ENCODE measurements around the gene OR13J1.

The OR13J1 gene

DNA sequence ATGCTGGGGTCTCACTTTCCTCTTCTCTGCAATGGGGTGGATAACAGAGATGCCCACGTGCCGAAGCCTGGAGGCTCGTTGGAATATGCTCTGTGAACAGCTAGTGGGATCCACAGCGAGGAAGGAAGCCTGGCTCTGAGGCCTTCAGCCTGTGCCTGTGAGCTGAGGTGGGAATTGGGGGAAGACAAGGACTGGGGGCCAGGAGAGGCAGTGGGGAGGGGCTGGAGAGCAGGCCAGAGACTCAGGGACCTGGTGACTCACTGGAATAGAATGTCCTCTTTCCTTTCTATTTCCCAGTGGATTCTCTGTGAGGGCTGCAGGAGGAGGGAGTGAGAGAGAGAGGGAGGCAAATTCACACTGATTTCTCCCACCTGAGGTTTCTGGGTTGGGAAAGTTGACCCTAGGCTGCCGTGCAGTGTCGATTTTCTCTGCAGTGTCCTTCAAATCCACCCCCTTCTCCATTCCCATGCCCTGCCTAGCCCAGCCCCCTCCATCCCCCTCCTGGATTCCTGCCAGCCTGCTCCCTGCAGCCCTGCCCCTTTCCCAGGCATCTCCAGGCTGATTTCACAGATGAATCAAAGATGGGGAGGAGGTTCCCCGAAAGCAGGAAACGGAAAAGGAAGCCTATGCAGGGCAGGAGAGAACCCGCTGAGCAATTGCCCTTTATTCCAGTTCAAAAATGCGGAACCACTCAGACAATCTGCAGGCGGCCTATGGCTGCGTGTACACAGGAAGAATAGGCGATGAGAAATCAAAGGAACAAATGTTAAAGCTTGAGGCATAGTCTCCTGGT is 37.7 kb upstream of the OR13J1 start:
- peak overlapping the region; percentile 49 for H3K4me3 ChIP-seq (ENCODE audit: low read length)
- DNase-seq (ENCODE audit: low read depth) = peak; percentile 86
- TF ChIP-seq, protein P1, sequence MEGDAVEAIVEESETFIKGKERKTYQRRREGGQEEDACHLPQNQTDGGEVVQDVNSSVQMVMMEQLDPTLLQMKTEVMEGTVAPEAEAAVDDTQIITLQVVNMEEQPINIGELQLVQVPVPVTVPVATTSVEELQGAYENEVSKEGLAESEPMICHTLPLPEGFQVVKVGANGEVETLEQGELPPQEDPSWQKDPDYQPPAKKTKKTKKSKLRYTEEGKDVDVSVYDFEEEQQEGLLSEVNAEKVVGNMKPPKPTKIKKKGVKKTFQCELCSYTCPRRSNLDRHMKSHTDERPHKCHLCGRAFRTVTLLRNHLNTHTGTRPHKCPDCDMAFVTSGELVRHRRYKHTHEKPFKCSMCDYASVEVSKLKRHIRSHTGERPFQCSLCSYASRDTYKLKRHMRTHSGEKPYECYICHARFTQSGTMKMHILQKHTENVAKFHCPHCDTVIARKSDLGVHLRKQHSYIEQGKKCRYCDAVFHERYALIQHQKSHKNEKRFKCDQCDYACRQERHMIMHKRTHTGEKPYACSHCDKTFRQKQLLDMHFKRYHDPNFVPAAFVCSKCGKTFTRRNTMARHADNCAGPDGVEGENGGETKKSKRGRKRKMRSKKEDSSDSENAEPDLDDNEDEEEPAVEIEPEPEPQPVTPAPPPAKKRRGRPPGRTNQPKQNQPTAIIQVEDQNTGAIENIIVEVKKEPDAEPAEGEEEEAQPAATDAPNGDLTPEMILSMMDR (conservative IDR thresholded peaks at IDR 0.05; ENCODE audit: low read length) = peak; percentile 14; the same call in 1 of the 2 replicates

- H3K4me3 ChIP-seq (ENCODE audit: low read length) = peak overlapping the region; percentile 49
- DNase-seq (ENCODE audit: low read depth) = peak; percentile 91
- TF ChIP-seq, protein P1 (conservative IDR thresholded peaks at IDR 0.05; ENCODE audit: low read length) = 0 out of 2 replicates have a peak, but pooled peaks have one; percentile 14
Measured at GRCh38 chr9:35906923-35907699, 36.9 kb upstream of the OR13J1 start.

- TF ChIP-seq, protein P1 (conservative IDR thresholded peaks at IDR 0.05; ENCODE audit: low read length) = no peak
- H3K4me3 ChIP-seq (ENCODE audit: low read length) = peak within 1 kb of the TSS; percentile 49
- peak; percentile 95 for DNase-seq (ENCODE audit: low read depth)
Measured at GRCh38 chr9:35905912-35906679, 35.9 kb upstream of the OR13J1 start, which contains the start of gene HRCT1. TSS of gene HRCT1 (plus strand) at chr9:35906202. CDS start at chr9:35906288, 86 bp downstream.

GRCh38 chr9:35905051-35905781 is 35.0 kb upstream of the OR13J1 start:
- no peak overlapping the region for H3K4me3 ChIP-seq (ENCODE audit: low read length)
- TF ChIP-seq, protein P1 (conservative IDR thresholded peaks at IDR 0.05; ENCODE audit: low read length) = no peak
- DNase-seq (ENCODE audit: low read depth) = peak; percentile 43

DNA sequence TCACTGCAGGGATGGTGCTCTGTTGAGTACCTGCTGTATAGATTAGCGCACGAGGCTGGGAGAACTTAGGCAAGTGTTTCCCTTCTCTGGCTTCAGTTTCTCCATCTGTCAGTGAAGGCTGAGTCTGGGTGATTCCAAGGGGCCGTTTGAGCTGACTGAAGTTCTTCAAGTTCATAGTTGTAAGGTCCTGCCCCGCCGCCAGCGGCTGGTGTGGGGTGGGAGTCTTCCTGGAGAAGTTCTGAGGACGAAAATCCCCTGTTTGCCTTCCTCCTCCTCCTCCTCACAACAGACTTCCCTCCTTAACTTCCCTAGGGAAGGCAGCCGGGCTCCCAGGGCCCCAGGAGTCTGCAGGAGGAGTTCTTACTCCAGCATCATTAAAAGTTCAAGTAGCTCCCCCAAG is 34.1 kb upstream of the OR13J1 start:
- TF ChIP-seq, protein P1 (conservative IDR thresholded peaks at IDR 0.05; ENCODE audit: low read length) = no peak
- no peak for DNase-seq (ENCODE audit: low read depth)
- no peak overlapping the region for H3K4me3 ChIP-seq (ENCODE audit: low read length)

DNA sequence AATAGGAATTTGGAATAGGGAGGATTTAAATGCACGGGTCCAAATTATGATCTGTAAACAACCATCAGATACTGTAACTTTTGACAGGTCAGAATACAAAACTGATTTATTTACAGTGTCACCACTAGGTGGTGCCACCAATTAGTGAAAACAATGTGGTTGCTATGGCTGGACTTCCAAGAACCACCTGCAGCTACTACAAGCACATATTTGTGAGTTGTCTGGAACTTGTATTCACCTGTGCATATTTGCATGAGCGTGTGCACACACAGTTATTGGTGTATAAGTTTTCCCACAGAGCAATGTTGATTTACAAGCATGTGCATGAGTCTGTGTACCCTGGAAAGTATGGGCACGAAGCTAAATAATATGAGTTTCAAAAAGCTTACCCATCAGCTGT is 32.8 kb upstream of the OR13J1 start:
- no peak overlapping the region for H3K4me3 ChIP-seq (ENCODE audit: low read length)
- DNase-seq (ENCODE audit: low read depth) = peak; percentile 56
- TF ChIP-seq, protein P1 (conservative IDR thresholded peaks at IDR 0.05; ENCODE audit: low read length) = peak; percentile 59

Data from AG10803 (cell line).